SK-N-SH (cell line): ENCODE measurements around the gene PHF1. TPM values are rescaled to one million over a fixed set of nuclear protein-coding genes. Genes with fewer than 3 reads are reported as not detected.

Experiments
- CTCF ChIA-PET: fragments of 300-600, 350-600 bp; formaldehyde crosslinking; extraction: SDS; loops from one replicate; lab custom pipeline; 2021; lab: Yijun Ruan, JAX
- POLR2A ChIA-PET: fragments of 350-600 bp; sonication (Branson Sonifier 250); formaldehyde crosslinking; extraction: SDS; loops from one replicate; lab custom pipeline; 2020; ENCODE audit warnings: antibody characterized with exemption, inconsistent platforms; lab: Yijun Ruan, JAX
- DNase-seq: peaks from one replicate; pipeline ENCODE4 v3.0.0; 2012
- H2AFZ ChIP-seq: fragments of 200-600 bp; sonication (generic); 2 replicates; pipeline ENCODE4 v1.8.1; 2016; ENCODE audit warnings: antibody characterized with exemption, mild to moderate bottlenecking, low read depth
- H3F3A ChIP-seq: fragments of 200-600 bp; sonication (generic); replicated peaks from 2 replicates; pipeline ENCODE3; 2016; ENCODE audit warnings: antibody characterized with exemption, mild to moderate bottlenecking; ENCODE audit not compliant: insufficient read depth
- H3K27ac ChIP-seq, 2 experiments: fragments of 200-500 bp in 1 of 2; fragments of 200-600 bp in 1 of 2; sonication (Bioruptor generic) in 1 of 2; sonication (generic), shearing (Covaris generic) in 1 of 2; 2 replicates each; pipeline versions ENCODE4 v1.5.1 to v1.6.1; 2014 to 2016; ENCODE audit warnings: low read depth in 2 of 2, inconsistent platforms in 1 of 2, low read length in 1 of 2, mild to moderate bottlenecking in 1 of 2, mixed read lengths in 1 of 2
- H3K27me3 ChIP-seq: fragments of 200-600 bp; sonication (generic), shearing (Covaris generic); 2 replicates; pipeline ENCODE4 v1.6.1; 2016; ENCODE audit warnings: mixed run types; ENCODE audit not compliant: insufficient read depth
- H3K36me3 ChIP-seq, 2 experiments: fragments of 200-500 bp in 1 of 2; fragments of 200-600 bp in 1 of 2; sonication (Bioruptor generic) in 1 of 2; sonication (generic) in 1 of 2; replicated peaks in 1 of 2; 2 replicates each; pipeline versions ENCODE3 to v1.5.1; 2014 to 2016; ENCODE audit warnings: low read length in 1 of 2, mild to moderate bottlenecking in 1 of 2; ENCODE audit not compliant: insufficient read depth in 2 of 2, control insufficient read depth in 1 of 2
- H3K4me1 ChIP-seq, 2 experiments: fragments of 200-500 bp in 1 of 2; fragments of 200-600 bp in 1 of 2; sonication (Bioruptor generic) in 1 of 2; sonication (generic), shearing (Covaris generic) in 1 of 2; 2 replicates each; pipeline versions ENCODE4 v1.5.1 to v1.6.1; 2014 to 2016; ENCODE audit warnings: low read depth in 1 of 2, low read length in 1 of 2, mixed run types in 1 of 2; ENCODE audit not compliant: insufficient read depth in 2 of 2, control insufficient read depth in 1 of 2
- H3K4me2 ChIP-seq: fragments of 200-600 bp; sonication (generic), shearing (Covaris generic); 2 replicates; pipeline ENCODE4 v1.6.1; 2017; ENCODE audit warnings: mixed run types
- H3K4me3 ChIP-seq, 2 experiments: fragments of 200-500 bp in 1 of 2; fragments of 200-600 bp in 1 of 2; sonication (Bioruptor generic) in 1 of 2; sonication (generic), shearing (Covaris generic) in 1 of 2; 2 replicates each; pipeline versions ENCODE4 v1.5.1 to v1.8.1; 2014 to 2016; ENCODE audit warnings: low read depth in 2 of 2, inconsistent platforms in 1 of 2, low read length in 1 of 2, mild to moderate bottlenecking in 1 of 2, mixed read lengths in 1 of 2, moderate library complexity in 1 of 2
- H3K79me2 ChIP-seq: fragments of 200-600 bp; sonication (generic); 2 replicates; pipeline ENCODE4 v1.8.1; 2017; ENCODE audit warnings: mild to moderate bottlenecking; ENCODE audit not compliant: insufficient read depth
- H3K9ac ChIP-seq: fragments of 200-600 bp; sonication (generic); 2 replicates; pipeline ENCODE4 v1.6.1; 2017; ENCODE audit warnings: mixed run types
- H3K9me2 ChIP-seq: fragments of 200-600 bp; sonication (generic); 2 replicates; pipeline ENCODE4 v1.6.1; 2017; ENCODE audit warnings: mixed run types
- H3K9me3 ChIP-seq: fragments of 200-600 bp; sonication (generic); 2 replicates; pipeline ENCODE4 v1.6.1; 2017; ENCODE audit warnings: mixed run types, mild to moderate bottlenecking, moderate library complexity
- H4K20me1 ChIP-seq: fragments of 200-600 bp; sonication (generic); 2 replicates; pipeline ENCODE4 v1.6.1; 2017; ENCODE audit warnings: mild to moderate bottlenecking, mixed run types; ENCODE audit not compliant: insufficient read depth
- ELF1 ChIP-seq: IDR thresholded peaks from 2 replicates; pipeline ENCODE4 v1.4.0; 2012
- EP300 ChIP-seq, 2 experiments: IDR thresholded peaks; 2 replicates each; pipeline versions ENCODE4 v1.4.0 to v1.6.1; 2012; ENCODE audit warnings: borderline replicate concordance in 1 of 2, low read depth in 1 of 2, low read length in 1 of 2
- FOXM1 ChIP-seq: IDR thresholded peaks from 2 replicates; pipeline ENCODE4 v1.4.0; 2012; ENCODE audit warnings: low read depth, mild to moderate bottlenecking
- GABPA ChIP-seq: IDR thresholded peaks from 2 replicates; pipeline ENCODE4 v1.4.0; 2012; ENCODE audit warnings: low read depth, mild to moderate bottlenecking
- JUND ChIP-seq: IDR thresholded peaks from 2 replicates; pipeline ENCODE4 v1.4.0; 2012
- NRF1 ChIP-seq: IDR thresholded peaks from 2 replicates; pipeline ENCODE4 v1.6.1; 2012; ENCODE audit warnings: low read depth, mild to moderate bottlenecking, low read length
- RCOR1 ChIP-seq: fragments of 150-350 bp; IDR thresholded peaks from 2 replicates; pipeline ENCODE4 v1.6.1; 2017; ENCODE audit warnings: antibody characterized with exemption, low read length
- SIN3A ChIP-seq: IDR thresholded peaks from 2 replicates; pipeline ENCODE4 v1.6.1; 2012; ENCODE audit warnings: low read depth, mild to moderate bottlenecking, low read length, moderate library complexity, borderline replicate concordance
- SMC3 ChIP-seq: IDR thresholded peaks from 2 replicates; pipeline ENCODE4 v1.6.1; 2012; ENCODE audit warnings: low read depth, low read length, improper control_type of control experiment
- TEAD4 ChIP-seq: IDR thresholded peaks from 2 replicates; pipeline ENCODE4 v1.4.0; 2012; ENCODE audit warnings: mild to moderate bottlenecking, borderline replicate concordance; ENCODE audit not compliant: insufficient read depth
- WGBS: methylation state at CpG from one replicate; pipeline ENCODE4 v1.1.6; 2017; ENCODE audit warnings: low lambda C conversion rate; 5-methylcytosine and 5-hydroxymethylcytosine counted together
- polyA plus RNA-seq, 3 experiments: library from polyadenylated mRNA; depleted of rRNA; stranded (reverse); fragments of >200 nt; gene quantifications; 2 replicates each; pipeline ENCODE4 v1.2.3, GENCODE V29; 2012
- TF ChIP-seq, protein P1 (sequence below): IDR thresholded peaks from 2 replicates; pipeline ENCODE4; 2012

Gene PHF1
- polyA plus RNA-seq, 1 of the 3 experiments (the other 2 are of a cell fraction), result 48.7 TPM

DNA sequence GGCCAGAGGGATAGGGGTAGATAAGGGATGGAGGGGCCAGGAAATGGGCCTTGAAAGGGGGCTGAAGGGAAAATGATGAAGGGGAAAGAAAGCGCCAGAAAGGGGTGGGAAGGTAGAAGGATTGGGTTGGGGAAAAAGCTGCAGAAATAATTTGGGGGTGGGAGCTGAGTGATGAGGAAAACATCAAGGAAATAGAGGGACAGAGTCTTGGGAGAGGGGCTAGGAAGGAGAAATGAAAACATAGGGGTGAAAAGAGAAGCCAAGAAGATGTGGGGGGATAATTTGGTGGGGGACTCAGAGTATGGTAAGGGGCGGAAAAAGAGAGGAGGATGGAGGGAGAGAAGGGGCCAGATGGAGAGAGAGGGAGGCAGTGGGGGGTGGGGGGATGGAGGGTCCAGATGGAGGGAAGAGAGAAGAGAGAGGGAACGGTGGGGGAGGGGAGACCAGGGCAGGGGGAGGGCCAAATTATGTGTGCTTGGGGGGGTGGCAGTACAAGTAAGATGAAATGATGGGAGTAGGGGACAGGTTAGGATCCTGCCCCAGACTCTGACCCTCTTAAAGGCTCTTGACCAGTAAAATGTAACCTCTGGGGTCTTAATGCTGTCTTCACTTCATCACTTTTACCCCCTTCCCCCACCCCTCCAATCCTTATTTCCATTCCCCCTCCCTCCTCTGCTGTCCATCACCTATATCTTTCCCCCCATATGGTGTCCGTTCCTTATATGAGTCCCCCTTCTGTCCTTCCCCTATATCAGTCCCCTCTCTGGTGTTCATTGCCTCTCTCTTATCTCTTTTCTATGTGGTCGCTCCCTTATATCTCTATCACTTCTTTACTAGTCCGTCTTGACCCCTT, 9.9 kb downstream of the PHF1 start:
- no peaks in the 10 kb centered on the region for H3K9me2 ChIP-seq
- peaks cover 29 to 43% of the 10 kb centered on the region in 2 experiments for H3K4me1 ChIP-seq
- no peaks in the 10 kb centered on the region for H3K9me3 ChIP-seq
- ChIA-PET POLR2A (no interaction called here), CTCF (no interaction called here)
- H3K79me2 ChIP-seq, result peaks cover 21% of the 10 kb centered on the region
- peak overlapping the region in 1 of 2 experiments; percentile 94; a peak in 1 of 4 replicates for H3K27ac ChIP-seq
- peak; percentile 36; the same call in 1 of the 2 replicates for TF ChIP-seq GABPA
- TF ChIP-seq, protein P1, sequence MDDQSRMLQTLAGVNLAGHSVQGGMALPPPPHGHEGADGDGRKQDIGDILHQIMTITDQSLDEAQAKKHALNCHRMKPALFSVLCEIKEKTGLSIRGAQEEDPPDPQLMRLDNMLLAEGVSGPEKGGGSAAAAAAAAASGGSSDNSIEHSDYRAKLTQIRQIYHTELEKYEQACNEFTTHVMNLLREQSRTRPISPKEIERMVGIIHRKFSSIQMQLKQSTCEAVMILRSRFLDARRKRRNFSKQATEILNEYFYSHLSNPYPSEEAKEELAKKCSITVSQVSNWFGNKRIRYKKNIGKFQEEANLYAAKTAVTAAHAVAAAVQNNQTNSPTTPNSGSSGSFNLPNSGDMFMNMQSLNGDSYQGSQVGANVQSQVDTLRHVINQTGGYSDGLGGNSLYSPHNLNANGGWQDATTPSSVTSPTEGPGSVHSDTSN, result no peak
- H3K36me3 ChIP-seq, result peaks cover under 1 to 9% of the 10 kb centered on the region in 2 experiments
- 77% methylated on average over 6 of the region's 6 CpGs for WGBS
- peak overlapping the region in 1 of 2 experiments; percentile 43; a peak in 3 of 4 replicates for H3K4me3 ChIP-seq
- H3F3A ChIP-seq, result peaks cover 23% of the 10 kb centered on the region
- no peak overlapping the region for H3K4me2 ChIP-seq
- 0 out of 2 replicates have a peak, but pooled peaks cover 2% of the 10 kb centered on the region for H4K20me1 ChIP-seq
- no peaks in the 10 kb centered on the region for H3K27me3 ChIP-seq
- no peak overlapping the region for H2AFZ ChIP-seq
- H3K9ac ChIP-seq, result no peak overlapping the region
- DNase-seq, result no peak

DNA sequence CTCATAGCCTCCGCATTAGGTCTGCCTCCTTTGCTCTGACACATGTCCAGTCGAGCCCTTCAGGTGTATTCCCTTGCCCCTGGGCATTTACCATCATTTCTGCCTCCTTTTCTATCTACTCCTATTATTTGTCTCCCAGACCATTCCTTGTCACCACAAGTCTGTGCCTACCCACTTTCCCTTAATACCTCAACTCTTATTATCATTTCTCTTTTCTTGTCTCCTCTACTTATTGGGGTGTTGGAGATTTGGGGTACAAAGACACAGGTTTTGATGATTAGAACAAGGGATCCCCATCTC, 10.5 kb downstream of the PHF1 start:
- TF ChIP-seq EP300 (IDR thresholded peaks at IDR 0.05; ENCODE audit: borderline replicate concordance in 1 of 2, low read depth in 1 of 2, low read length in 1 of 2) (no peak), RCOR1 (no peak), FOXM1 (no peak), SIN3A (no peak), JUND (no peak), NRF1 (no peak), SMC3 (no peak), ELF1 (no peak), TEAD4 (no peak)
- CTCF ChIA-PET, result no interaction called here
- POLR2A ChIA-PET, result no interaction called here
- H3K9ac ChIP-seq, result no peak overlapping the region
- no peaks in the 10 kb centered on the region for H4K20me1 ChIP-seq
- H3K27me3 ChIP-seq, result no peaks in the 10 kb centered on the region
- no peak overlapping the region for H2AFZ ChIP-seq
- H3K79me2 ChIP-seq, result peaks cover 15% of the 10 kb centered on the region
- H3F3A ChIP-seq, result peaks cover 21% of the 10 kb centered on the region
- H3K36me3 ChIP-seq, result peaks cover 0 to 4% of the 10 kb centered on the region in 2 experiments
- peaks cover 23 to 38% of the 10 kb centered on the region in 2 experiments for H3K4me1 ChIP-seq
- no peaks in the 10 kb centered on the region for H3K9me3 ChIP-seq
- H3K4me2 ChIP-seq, result no peak overlapping the region
- H3K4me3 ChIP-seq, result no peak overlapping the region
- H3K9me2 ChIP-seq, result no peaks in the 10 kb centered on the region
- 96% methylated on average over 2 of the region's 2 CpGs for WGBS
- no peak for DNase-seq
- no peak overlapping the region for H3K27ac ChIP-seq
